Measurements from ENCODE around the gene SLC39A11.

DNA sequence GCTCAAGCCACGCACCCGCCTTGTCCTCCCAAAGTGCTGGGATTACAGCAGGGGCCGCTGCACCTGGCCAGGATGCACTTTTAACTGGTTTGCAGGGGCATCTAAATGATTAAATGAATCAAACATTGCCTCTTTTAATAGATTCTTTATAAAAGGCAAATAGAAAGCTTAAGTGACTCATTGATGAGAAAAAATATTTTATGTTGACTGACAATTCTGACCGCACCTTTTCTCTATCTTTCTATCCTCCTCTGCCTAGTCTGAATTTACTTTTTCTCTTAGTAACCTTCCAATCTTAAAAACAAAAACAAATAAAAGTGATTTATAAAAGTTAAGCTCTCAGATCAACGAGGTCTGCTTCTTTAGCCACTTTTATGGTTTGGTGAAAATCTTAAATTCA lies 35.3 kb downstream of the SLC39A11 start:
- TF ChIP-seq EZH2phosphoT487 (IDR thresholded peaks at IDR 0.05; ENCODE audit: low read depth) (no peak), CTCF (IDR thresholded peaks at IDR 0.05; ENCODE audit: low read depth, low read length) (no peak)

All from OCI-LY3 (cell line).